Kidney epithelial cell (primary cell): ENCODE results near the gene MTMR3. TPM values are rescaled to one million over a fixed set of nuclear protein-coding genes. Genes with fewer than 3 reads are reported as not detected.
"Not testable (repeated sequence)": the region's sequence is repeated elsewhere in the genome, so short reads cannot be mapped to it uniquely, and the experiment has no call there.

Experiments used
- DNase-seq: peaks from one replicate; pipeline ENCODE4 v3.0.0-alpha.2; 2010; ENCODE audit warnings: low read depth
- H3K27me3 ChIP-seq: 2 replicates; pipeline ENCODE4 v1.6.0; 2011; ENCODE audit warnings: low read length; ENCODE audit not compliant: control insufficient read depth, insufficient read depth
- H3K36me3 ChIP-seq: 2 replicates; pipeline ENCODE4 v1.5.1; 2011; ENCODE audit warnings: low read length; ENCODE audit not compliant: control insufficient read depth, insufficient read depth
- H3K4me3 ChIP-seq: 2 replicates; pipeline ENCODE4 v1.5.1; 2011; ENCODE audit warnings: low read depth, mild to moderate bottlenecking, control low read depth, low read length
- total RNA-seq: library from RNA; depleted of rRNA; stranded (reverse); fragments of >200 nt; gene quantifications from 2 replicates; pipeline ENCODE4 v1.2.3, GENCODE V29; 2015
- TF ChIP-seq, protein P1 (sequence below): IDR thresholded peaks from 2 replicates; pipeline ENCODE4 v1.5.1; 2011; ENCODE audit warnings: mild to moderate bottlenecking, moderate library complexity, low read length, control low read depth, inconsistent platforms; ENCODE audit not compliant: insufficient read depth, poor library complexity, severe bottlenecking

MTMR3 gene
- total RNA-seq, 1 donor from 2014 or later = 31.9 TPM

DNA sequence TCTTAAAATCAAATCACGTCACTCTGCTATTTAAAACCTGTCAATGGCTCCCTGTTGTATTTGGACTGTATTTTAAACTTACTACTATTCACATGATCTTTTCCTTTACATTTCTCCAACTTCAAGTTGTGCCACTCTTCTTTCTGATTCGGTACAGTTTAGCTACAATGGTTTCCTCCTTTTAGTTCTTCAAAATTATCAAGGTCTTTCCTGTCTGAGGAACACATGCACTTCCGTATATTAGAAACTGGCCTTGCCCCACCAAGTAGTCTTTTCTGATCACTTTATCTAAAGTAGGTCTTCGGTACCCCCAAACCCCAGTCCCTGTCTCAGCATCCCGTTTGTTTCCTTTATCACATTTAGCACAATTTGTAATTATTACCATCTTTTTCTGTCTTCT lies 81.8 kb downstream of the MTMR3 start:
- no peak overlapping the region for H3K4me3 ChIP-seq
- DNase-seq = no peak

DNA sequence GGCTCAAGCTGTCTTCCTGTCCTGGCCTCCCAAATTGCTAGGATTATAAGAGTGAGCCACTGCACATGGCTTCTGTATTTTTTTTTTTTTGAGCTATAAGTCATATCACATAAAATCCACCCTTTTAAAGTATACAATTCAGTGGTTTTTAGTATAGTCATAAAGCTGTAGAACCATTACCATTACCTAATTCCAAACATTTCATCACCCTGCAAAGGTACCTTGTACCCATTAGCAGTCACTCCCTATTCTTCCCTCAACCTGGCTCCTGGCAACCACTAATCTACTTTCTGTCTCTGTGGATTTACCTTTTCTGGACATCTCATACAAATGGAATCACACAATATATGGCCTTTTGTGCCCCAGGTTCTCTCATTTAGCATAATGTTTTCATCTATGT lies 84.5 kb downstream of the MTMR3 start:
- no peak for DNase-seq
- H3K36me3 ChIP-seq = no peaks in the 10 kb centered on the region
- TF ChIP-seq, protein P1, sequence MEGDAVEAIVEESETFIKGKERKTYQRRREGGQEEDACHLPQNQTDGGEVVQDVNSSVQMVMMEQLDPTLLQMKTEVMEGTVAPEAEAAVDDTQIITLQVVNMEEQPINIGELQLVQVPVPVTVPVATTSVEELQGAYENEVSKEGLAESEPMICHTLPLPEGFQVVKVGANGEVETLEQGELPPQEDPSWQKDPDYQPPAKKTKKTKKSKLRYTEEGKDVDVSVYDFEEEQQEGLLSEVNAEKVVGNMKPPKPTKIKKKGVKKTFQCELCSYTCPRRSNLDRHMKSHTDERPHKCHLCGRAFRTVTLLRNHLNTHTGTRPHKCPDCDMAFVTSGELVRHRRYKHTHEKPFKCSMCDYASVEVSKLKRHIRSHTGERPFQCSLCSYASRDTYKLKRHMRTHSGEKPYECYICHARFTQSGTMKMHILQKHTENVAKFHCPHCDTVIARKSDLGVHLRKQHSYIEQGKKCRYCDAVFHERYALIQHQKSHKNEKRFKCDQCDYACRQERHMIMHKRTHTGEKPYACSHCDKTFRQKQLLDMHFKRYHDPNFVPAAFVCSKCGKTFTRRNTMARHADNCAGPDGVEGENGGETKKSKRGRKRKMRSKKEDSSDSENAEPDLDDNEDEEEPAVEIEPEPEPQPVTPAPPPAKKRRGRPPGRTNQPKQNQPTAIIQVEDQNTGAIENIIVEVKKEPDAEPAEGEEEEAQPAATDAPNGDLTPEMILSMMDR = no peak
- no peaks in the 10 kb centered on the region for H3K27me3 ChIP-seq
- no peak overlapping the region for H3K4me3 ChIP-seq

More for the DNA sequence above, 81.8 kb downstream of the MTMR3 start:
- Histone ChIP-seq H3K27me3 (no peaks in the 10 kb centered on the region), H3K36me3 (no peaks in the 10 kb centered on the region)
- TF ChIP-seq, protein P1 = no peak

DNA sequence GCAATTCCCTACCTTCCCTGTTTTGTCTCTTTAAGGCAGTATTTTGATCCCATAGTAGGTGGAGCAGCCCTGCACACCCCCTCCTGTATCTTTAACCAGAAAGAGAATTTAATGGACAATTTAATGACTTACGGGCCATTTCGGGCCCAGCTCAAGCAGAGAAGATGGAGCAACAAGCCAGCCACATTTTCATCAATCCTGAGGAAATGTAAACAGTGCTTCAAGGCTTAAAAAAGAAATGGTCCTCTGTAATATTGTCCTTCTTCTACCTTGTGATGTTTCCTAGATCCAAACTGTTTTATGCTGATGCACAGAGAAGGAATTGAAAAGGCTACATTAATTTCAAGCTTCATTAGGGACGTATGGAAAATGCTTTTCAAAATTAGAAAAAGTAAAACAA lies 88.6 kb downstream of the MTMR3 start:
- H3K4me3 ChIP-seq = no peak overlapping the region
- no peaks in the 10 kb centered on the region for H3K27me3 ChIP-seq
- no peaks in the 10 kb centered on the region for H3K36me3 ChIP-seq
- DNase-seq = no peak
- TF ChIP-seq, protein P1 = no peak

DNA sequence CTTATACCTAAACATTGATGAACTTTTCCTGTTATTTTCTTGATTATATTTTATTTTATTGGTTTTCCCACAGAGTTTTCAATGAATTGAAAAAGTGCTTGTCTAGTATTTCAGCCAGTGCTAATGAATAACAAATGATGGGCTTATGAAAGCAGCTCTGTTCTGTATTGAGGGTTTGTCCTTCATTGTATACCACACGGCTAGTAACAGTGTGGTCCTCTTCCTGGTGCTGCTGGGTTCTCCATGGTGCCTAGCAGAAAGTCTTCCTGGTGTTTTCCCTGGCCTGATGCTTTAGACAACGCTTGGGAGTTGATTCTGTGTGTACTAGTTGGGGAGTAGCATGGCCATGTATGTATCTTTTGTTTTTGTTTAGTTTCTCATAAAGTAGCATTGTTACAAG lies 89.1 kb downstream of the MTMR3 start:
- Histone ChIP-seq H3K27me3 (no peaks in the 10 kb centered on the region), H3K4me3 (no peak overlapping the region), H3K36me3 (no peaks in the 10 kb centered on the region)
- TF ChIP-seq, protein P1 = no peak
- no peak for DNase-seq

DNA sequence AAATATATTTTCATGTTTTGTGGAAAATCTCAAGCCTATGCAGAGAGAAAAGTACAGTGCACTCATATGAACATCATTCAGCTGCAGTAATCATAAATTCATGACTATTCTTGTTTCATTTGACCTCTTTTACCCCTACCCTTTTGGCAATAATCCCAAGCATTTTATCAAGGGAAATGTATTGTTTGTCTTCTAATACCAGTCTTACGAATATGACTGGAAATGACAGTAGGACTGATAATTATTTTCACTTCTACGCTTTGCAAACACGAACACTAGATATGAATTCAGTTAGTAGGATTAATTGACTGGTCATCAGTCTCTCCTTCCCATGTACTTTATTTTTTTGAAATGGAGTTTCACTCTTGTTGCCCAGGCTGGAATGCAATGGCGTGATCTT lies 90.3 kb downstream of the MTMR3 start:
- Histone ChIP-seq H3K36me3 (no peaks in the 10 kb centered on the region), H3K4me3 (no peak overlapping the region), H3K27me3 (no peaks in the 10 kb centered on the region)
- TF ChIP-seq, protein P1 = no peak
- DNase-seq = no peak

DNA sequence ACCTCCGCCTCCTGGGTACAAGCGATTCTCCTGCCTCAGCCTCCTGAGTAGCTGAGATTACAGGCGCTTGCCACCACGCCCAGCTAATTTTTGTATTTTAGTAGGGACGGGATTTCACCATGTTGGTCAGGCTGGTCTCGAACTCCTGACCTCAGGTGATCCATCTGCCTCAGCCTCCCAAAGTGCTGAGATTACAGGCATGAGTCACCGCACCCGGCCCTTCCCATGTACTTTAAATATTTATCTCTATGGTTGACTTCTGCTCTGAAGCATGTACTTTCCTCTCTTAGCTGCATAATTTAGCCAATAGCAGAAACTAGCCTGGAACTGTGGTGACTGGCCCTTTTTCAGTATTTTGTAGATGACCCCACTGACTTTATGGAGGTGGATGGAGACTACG lies 90.7 kb downstream of the MTMR3 start:
- DNase-seq, H3K4me3 ChIP-seq, H3K27me3 ChIP-seq, H3K36me3 ChIP-seq: not testable (repeated sequence)
